GM12878 (cell line): Measurements from ENCODE around the gene TRIM50. TPM values are rescaled to one million over a fixed set of nuclear protein-coding genes. Genes with fewer than 3 reads are reported as not detected.

ENCODE experiments used
- ATAC-seq: fragments of 200-7000 bp; cut with Tn5 transposase; 3 replicates; pipeline ENCODE4 v1.9.1; 2020; ENCODE audit warnings: mild to moderate bottlenecking, moderate library complexity
- BruUV-seq: library from RNA; stranded (reverse); fragments of 400-500 nt; replicated peaks from 2 replicates; lab custom pipeline; 2021; lab: Mats Ljungman, UMichigan
- CTCF ChIA-PET: fragments of 300-600 bp; sonication (Branson Sonifier 250); formaldehyde crosslinking; extraction: SDS; loops from one replicate; lab custom pipeline; 2021; ENCODE audit warnings: inconsistent platforms; lab: Yijun Ruan, JAX
- POLR2A ChIA-PET: fragments of 350-600 bp; formaldehyde crosslinking; extraction: SDS; loops from one replicate; lab custom pipeline; 2021; ENCODE audit warnings: inconsistent platforms; lab: Charles Lee
- RAD21 ChIA-PET: fragments of 300-600 bp; sonication (Branson Sonifier 250); formaldehyde crosslinking; loops from one replicate; lab custom pipeline; 2023; ENCODE audit warnings: antibody characterized with exemption; ENCODE audit not compliant: unreplicated experiment; lab: Charles Lee
- SMC1A ChIA-PET: fragments of 300-600 bp; sonication (Branson Sonifier 250); formaldehyde crosslinking; loops from one replicate; lab custom pipeline; 2023; ENCODE audit not compliant: unreplicated experiment, uncharacterized antibody; lab: Charles Lee
- DNase-seq: peaks from one replicate; pipeline ENCODE4 v3.0.0-alpha.2; 2011; ENCODE audit warnings: low read depth, low spot score
- FAIRE-seq: peaks from 3 replicates; lab custom pipeline; 2011; peaks lifted over from hg19 to GRCh38; lab: Jason Lieb, UNC
- H2AFZ ChIP-seq: 2 replicates; pipeline ENCODE4 v1.6.0; 2011; ENCODE audit warnings: low read depth, low read length, control low read depth; ENCODE audit not compliant: control insufficient read depth
- H3K27ac ChIP-seq: 2 replicates; pipeline ENCODE4 v1.5.1; 2011; ENCODE audit warnings: control low read depth; ENCODE audit not compliant: control insufficient read depth, insufficient read depth
- H3K27me3 ChIP-seq, 2 experiments: replicated peaks in 1 of 2; 2 replicates each; pipeline versions ENCODE4 v1.6.0 to v1.6.1; 2011; ENCODE audit warnings: low read length in 1 of 2; ENCODE audit not compliant: control insufficient read depth in 2 of 2, insufficient read depth in 2 of 2
- H3K36me3 ChIP-seq, 2 experiments: 2 replicates each; pipeline ENCODE4 v1.5.1; 2011; ENCODE audit warnings: low read length in 1 of 2; ENCODE audit not compliant: control insufficient read depth in 2 of 2, insufficient read depth in 2 of 2
- H3K4me1 ChIP-seq: 2 replicates; pipeline ENCODE4 v1.6.1; 2011; ENCODE audit warnings: mild to moderate bottlenecking, low read length, moderate library complexity, mixed read lengths; ENCODE audit not compliant: control insufficient read depth, insufficient read depth
- H3K4me2 ChIP-seq: 2 replicates; pipeline ENCODE4 v1.6.0; 2011; ENCODE audit warnings: control low read depth; ENCODE audit not compliant: control insufficient read depth, insufficient read depth
- H3K4me3 ChIP-seq: fragments of 200-600 bp; sonication (generic); 2 replicates; pipeline ENCODE4 v1.5.1; 2016
- H3K79me2 ChIP-seq: 2 replicates; pipeline ENCODE4 v1.6.0; 2011; ENCODE audit warnings: low read length; ENCODE audit not compliant: control insufficient read depth, insufficient read depth
- H3K9ac ChIP-seq: 2 replicates; pipeline ENCODE4 v1.8.0; 2011; ENCODE audit warnings: low read length, control low read depth, mixed read lengths; ENCODE audit not compliant: control insufficient read depth, insufficient read depth
- H3K9me3 ChIP-seq: replicated peaks from 3 replicates; pipeline ENCODE4 v1.5.1; 2011; ENCODE audit warnings: mild to moderate bottlenecking, low read length; ENCODE audit not compliant: control insufficient read depth, insufficient read depth
- H4K20me1 ChIP-seq: 2 replicates; pipeline ENCODE4 v1.6.0; 2011; ENCODE audit not compliant: control insufficient read depth, insufficient read depth
- CEBPB ChIP-seq, 2 experiments: fragments of 150-350 bp in 1 of 2; IDR thresholded peaks; 2 replicates each; pipeline ENCODE4 v1.6.1; 2012 to 2014; ENCODE audit warnings: low read depth in 2 of 2, low read length in 2 of 2, borderline replicate concordance in 1 of 2, inconsistent platforms in 1 of 2
- CREM ChIP-seq: IDR thresholded peaks from 2 replicates; pipeline ENCODE4 v1.6.1; 2014; ENCODE audit warnings: antibody characterized with exemption, low read depth
- E2F8 ChIP-seq: fragments of 450-650 bp; IDR thresholded peaks from 2 replicates; pipeline ENCODE4 v1.6.1; 2018; ENCODE audit warnings: mild to moderate bottlenecking, low read depth, moderate library complexity; ENCODE audit not compliant: partially characterized antibody
- FOXK2 ChIP-seq: fragments of 450-650 bp; IDR thresholded peaks from 2 replicates; pipeline ENCODE4 v1.6.1; 2017; ENCODE audit warnings: mild to moderate bottlenecking, moderate library complexity
- IRF5 ChIP-seq: fragments of 450-650 bp; IDR thresholded peaks from 2 replicates; pipeline ENCODE4 v1.6.1; 2017; ENCODE audit warnings: borderline replicate concordance
- MAX ChIP-seq: IDR thresholded peaks from 2 replicates; pipeline ENCODE4 v1.6.1; 2012; ENCODE audit warnings: low read depth, low read length, improper control_type of control experiment
- NFIC ChIP-seq: IDR thresholded peaks from 2 replicates; pipeline ENCODE4 v1.6.1; 2012; ENCODE audit warnings: low read depth, mild to moderate bottlenecking, inconsistent platforms, low read length, moderate library complexity
- POLR2A ChIP-seq: IDR thresholded peaks from 2 replicates; pipeline ENCODE4 v1.6.1; 2011; ENCODE audit warnings: low read depth, mild to moderate bottlenecking, low read length
- POU2F2 ChIP-seq: IDR thresholded peaks from 3 replicates; pipeline ENCODE4 v1.6.1; 2011; ENCODE audit warnings: low read depth, mild to moderate bottlenecking, low read length, borderline replicate concordance
- RFX5 ChIP-seq: IDR thresholded peaks from 2 replicates; pipeline ENCODE4 v1.6.1; 2011; ENCODE audit warnings: low read depth, low read length, improper control_type of control experiment
- SKIL ChIP-seq: fragments of 450-650 bp; IDR thresholded peaks from 2 replicates; pipeline ENCODE4 v1.6.1; 2017; ENCODE audit warnings: mild to moderate bottlenecking, low read depth, inconsistent platforms; ENCODE audit not compliant: poor library complexity, severe bottlenecking
- SMAD5 ChIP-seq: IDR thresholded peaks from 2 replicates; pipeline ENCODE4 v1.6.1; 2016; ENCODE audit warnings: antibody characterized with exemption, low read depth
- STAT1 ChIP-seq: fragments of 450-650 bp; conservative IDR thresholded peaks from 2 replicates; pipeline ENCODE4 v1.6.1; 2014; ENCODE audit warnings: antibody characterized with exemption, mild to moderate bottlenecking
- STAT3 ChIP-seq: IDR thresholded peaks from 2 replicates; pipeline ENCODE4 v1.6.1; 2011; ENCODE audit warnings: low read depth, low read length, improper control_type of control experiment
- TCF7 ChIP-seq: IDR thresholded peaks from 2 replicates; pipeline ENCODE4 v1.6.1; 2014; ENCODE audit warnings: antibody characterized with exemption, borderline replicate concordance
- USF2 ChIP-seq: IDR thresholded peaks from 2 replicates; pipeline ENCODE4 v1.6.1; 2011; ENCODE audit warnings: low read depth, low read length, improper control_type of control experiment, borderline replicate concordance
- ZNF217 ChIP-seq: fragments of 450-650 bp; IDR thresholded peaks from 2 replicates; pipeline ENCODE4 v1.6.1; 2017; ENCODE audit warnings: antibody characterized with exemption, mild to moderate bottlenecking
- ZNF274 ChIP-seq: IDR thresholded peaks from one replicate; pipeline ENCODE4 v1.8.0; 2011; ENCODE audit not compliant: insufficient read length, insufficient read depth
- ZSCAN29 ChIP-seq: fragments of 450-650 bp; IDR thresholded peaks from 2 replicates; pipeline ENCODE4 v1.6.1; 2017; ENCODE audit warnings: mild to moderate bottlenecking, moderate library complexity
- WGBS: methylation state at CpG from one replicate; pipeline ENCODE4 v1.1.6; 2016; ENCODE audit warnings: low lambda C conversion rate; ENCODE audit not compliant: insufficient replicate concordance, insufficient coverage; ENCODE audit errors: missing lambda C conversion rate; 5-methylcytosine and 5-hydroxymethylcytosine counted together
- in situ Hi-C: fragments of 300-500 bp; cut with MboI; formaldehyde crosslinking; loops from 9 replicates; pipeline ENCODE4 v1.14.3; 2018; ENCODE audit warnings: mixed read lengths
- intact Hi-C: fragments of 100-400 bp; cut with micrococcal nuclease; formaldehyde crosslinking; loops from one replicate; pipeline ENCODE4 v1.14.2; 2022; ENCODE audit not compliant: unreplicated experiment
- polyA plus RNA-seq, 11 experiments: library from polyadenylated mRNA; depleted of rRNA in 4 of 11; unstranded in 6 of 11; stranded (reverse) in 5 of 11; fragments of >200 nt; fragmentation: Nextera tagmentation in 4 of 11; fragmentation: Illumina TruSeq in 1 of 11; extraction: Ambion mirVana in 4 of 11; extraction: Trizol in 1 of 11; gene quantifications; 1 replicate in 1 of 11; 2 replicates in 10 of 11; pipeline versions ENCODE4 v1.2.1 to v1.2.3, GENCODE V29; 2011 to 2016; ENCODE audit warnings: inconsistent platforms in 2 of 11, missing spikeins in 2 of 11, low read depth in 1 of 11
- total RNA-seq, 4 experiments: library from RNA; depleted of rRNA in 3 of 4; stranded (reverse); fragments of >200 nt in 3 of 4; fragmentation: Illumina TruSeq in 1 of 4; extraction: Trizol in 1 of 4; gene quantifications; 2 replicates each; pipeline versions ENCODE4 v1.2.1 to v1.2.3, GENCODE V29; 2013 to 2021

The TRIM50 gene
- total and polyA plus RNA-seq, 10 of the 15 experiments (the other 5 are each of a cell fraction or from before 2014, with no cell fraction given), result not detected

- no peak overlapping the region for H3K4me2 ChIP-seq
- intact Hi-C loops (no loop called here), in situ Hi-C loops (no loop called here)
Measured at GRCh38 chr7:73340514-73340913, 12.6 kb upstream of the TRIM50 start.

More at GRCh38 chr7:73340514-73340913, 12.6 kb upstream of the TRIM50 start:
- TF ChIP-seq ZNF217 (no peak), NFIC (no peak), CEBPB (IDR thresholded peaks at IDR 0.05; ENCODE audit: borderline replicate concordance in 1 of 2, low read depth in 2 of 2, low read length in 2 of 2) (no peak), STAT1 (no peak), RFX5 (no peak), TCF7 (no peak), POU2F2 (no peak), SMAD5 (no peak), FOXK2 (no peak), POLR2A (no peak), IRF5 (no peak), ZSCAN29 (no peak), STAT3 (no peak), SKIL (no peak), MAX (no peak), ZNF274 (no peak), USF2 (no peak), E2F8 (no peak), CREM (no peak)
- no peak for ATAC-seq
- ChIA-PET SMC1A (interaction anchor here (0.5 kb wide), 1 partner anchor 759 kb away, joined by 3 read pairs; no protein-coding TSS in a partner anchor), RAD21 (no interaction called here), CTCF (interaction anchor here (1.4 kb wide), 1 partner anchor 16 kb away, joined by 3 read pairs; no protein-coding TSS in a partner anchor), POLR2A (interaction anchor here (0.6 kb wide), 1 partner anchor 25 kb away, joined by 9 read pairs; no protein-coding TSS in a partner anchor)
- Histone ChIP-seq H3K36me3 (no peaks in the 10 kb centered on the region), H3K4me1 (no peaks in the 10 kb centered on the region), H3K9ac (no peak overlapping the region), H3K27ac (no peak overlapping the region), H3K9me3 (no peaks in the 10 kb centered on the region), H3K79me2 (no peaks in the 10 kb centered on the region), H4K20me1 (no peaks in the 10 kb centered on the region), H2AFZ (no peak overlapping the region), H3K27me3 (no peaks in the 10 kb centered on the region; a peak in 1 of 4 replicates), H3K4me3 (no peak overlapping the region)
- 58% methylated on average over 7 of the region's 7 CpGs for WGBS
- BruUV-seq, result no TSS peak
- FAIRE-seq, result no peak
- no peak for DNase-seq
